CD14-positive monocyte (primary cell): ENCODE results near the gene ZNRF4. TPM values are rescaled to one million over a fixed set of nuclear protein-coding genes. Genes with fewer than 3 reads are reported as not detected.
A peak's percentile ranks its signal among the peaks of the same experiment; 100 is the strongest.

Experiments used
- DNase-seq, 3 donors: peaks; one replicate each; pipeline ENCODE4 v3.0.0-alpha.2; 2011 to 2022
- H2AFZ ChIP-seq: 2 replicates; pipeline ENCODE4 v1.6.0; 2012; ENCODE audit warnings: mild to moderate bottlenecking, low read depth, low read length, inconsistent platforms; ENCODE audit not compliant: insufficient read depth, poor library complexity, severe bottlenecking
- H3K27ac ChIP-seq, 2 donors: 1 replicate in 1 of 2; 2 replicates in 1 of 2; pipeline ENCODE4 v1.5.1; 2012 to 2013; ENCODE audit warnings: low read length in 2 of 2, control low read depth in 1 of 2, inconsistent platforms in 1 of 2, low read depth in 1 of 2, mild to moderate bottlenecking in 1 of 2
- H3K27me3 ChIP-seq, 2 donors: one replicate each; pipeline versions ENCODE4 v1.6.0 to v1.6.1; 2011 to 2013; ENCODE audit warnings: low read length in 2 of 2; ENCODE audit not compliant: control insufficient read depth in 2 of 2, insufficient read depth in 2 of 2
- H3K36me3 ChIP-seq, 2 donors: replicated peaks in 1 of 2; 1 replicate in 1 of 2; 2 replicates in 1 of 2; pipeline versions ENCODE4 v1.5.1 to v1.6.1; 2012 to 2013; ENCODE audit warnings: low read length in 2 of 2, control low read depth in 1 of 2, inconsistent platforms in 1 of 2, mild to moderate bottlenecking in 1 of 2; ENCODE audit not compliant: insufficient read depth in 2 of 2, control insufficient read depth in 1 of 2
- H3K4me1 ChIP-seq, 2 donors: 1 replicate in 1 of 2; 2 replicates in 1 of 2; pipeline versions ENCODE4 v1.5.1 to v1.6.1; 2012 to 2013; ENCODE audit warnings: low read length in 2 of 2, control low read depth in 1 of 2, inconsistent platforms in 1 of 2, mild to moderate bottlenecking in 1 of 2, moderate library complexity in 1 of 2; ENCODE audit not compliant: insufficient read depth in 2 of 2, control insufficient read depth in 1 of 2
- H3K4me2 ChIP-seq: replicated peaks from 2 replicates; pipeline ENCODE3; 2012; ENCODE audit warnings: low read length, moderate library complexity, mild to moderate bottlenecking; ENCODE audit not compliant: poor library complexity, severe bottlenecking; ENCODE audit errors: extremely low read depth
- H3K4me3 ChIP-seq, 3 experiments: fragments of 200-600 bp in 1 of 3; sonication (generic) in 1 of 3; replicated peaks in 1 of 3; 1 replicate in 2 of 3; 2 replicates in 1 of 3; pipeline ENCODE4 v1.5.1; 2011 to 2013; ENCODE audit warnings: low read length in 3 of 3, mild to moderate bottlenecking in 3 of 3, control low read depth in 2 of 3, low read depth in 2 of 3, inconsistent platforms in 1 of 3, moderate library complexity in 1 of 3
- H3K79me2 ChIP-seq: 2 replicates; pipeline ENCODE4 v1.6.0; 2012; ENCODE audit warnings: mild to moderate bottlenecking, control low read depth, inconsistent platforms, low read length, moderate library complexity; ENCODE audit not compliant: insufficient read depth
- H3K9ac ChIP-seq: 2 replicates; pipeline ENCODE4 v1.6.0; 2017; ENCODE audit warnings: low read length, mild to moderate bottlenecking; ENCODE audit not compliant: insufficient read depth, poor library complexity, severe bottlenecking
- H3K9me3 ChIP-seq, 2 donors: replicated peaks in 1 of 2; 1 replicate in 1 of 2; 2 replicates in 1 of 2; pipeline versions ENCODE4 v1.5.1 to v1.6.1; 2012 to 2013; ENCODE audit warnings: low read length in 2 of 2, control low read depth in 1 of 2; ENCODE audit not compliant: control insufficient read depth in 1 of 2, insufficient read depth in 1 of 2
- H4K20me1 ChIP-seq: 2 replicates; pipeline ENCODE4 v1.6.0; 2012; ENCODE audit warnings: mild to moderate bottlenecking, low read length, control low read depth, moderate library complexity; ENCODE audit not compliant: insufficient read depth
- H3K27ac Mint-ChIP-seq, 7 donors: one replicate each; pipeline ENCODE4 v1.8.0; 2020; ENCODE audit warnings: mild to moderate bottlenecking in 7 of 7, mixed read lengths in 7 of 7, moderate library complexity in 6 of 7, inconsistent platforms in 2 of 7
- H3K27me3 Mint-ChIP-seq, 3 donors: one replicate each; pipeline ENCODE4 v1.8.0; 2021 to 2022; ENCODE audit warnings: low read depth in 3 of 3, mild to moderate bottlenecking in 3 of 3, mixed read lengths in 3 of 3, moderate library complexity in 3 of 3, inconsistent platforms in 1 of 3
- H3K36me3 Mint-ChIP-seq, 2 donors: one replicate each; pipeline ENCODE4 v1.8.0; 2020; ENCODE audit warnings: mixed read lengths in 2 of 2, inconsistent platforms in 1 of 2, mild to moderate bottlenecking in 1 of 2
- H3K4me1 Mint-ChIP-seq: one replicate; pipeline ENCODE4 v1.8.0; 2020; ENCODE audit warnings: mild to moderate bottlenecking, mixed read lengths
- H3K4me3 Mint-ChIP-seq, 2 donors: one replicate each; pipeline ENCODE4 v1.8.0; 2020; ENCODE audit warnings: mild to moderate bottlenecking in 2 of 2, mixed read lengths in 2 of 2, moderate library complexity in 1 of 2
- H3K9me3 Mint-ChIP-seq, 7 donors: one replicate each; pipeline ENCODE4 v1.8.0; 2020 to 2022; ENCODE audit warnings: mixed read lengths in 7 of 7, mild to moderate bottlenecking in 6 of 7, moderate library complexity in 6 of 7, inconsistent platforms in 2 of 7
- WGBS: methylation state at CpG from one replicate; pipeline ENCODE4 v1.1.5; 2013; ENCODE audit warnings: missing lambda C conversion rate; ENCODE audit not compliant: insufficient coverage; 5-methylcytosine and 5-hydroxymethylcytosine counted together
- intact Hi-C, 2 donors: fragments of 100-400 bp; cut with micrococcal nuclease; formaldehyde crosslinking; loops; one replicate each; pipeline versions ENCODE4 v1.15.0 to v1.15.1; 2023
- polyA plus RNA-seq, 3 donors: library from polyadenylated mRNA; depleted of rRNA in 1 of 3; unstranded in 2 of 3; stranded (reverse) in 1 of 3; fragments of 300-500 nt in 2 of 3; fragments of >200 nt in 1 of 3; fragmentation: Illumina TruSeq in 2 of 3; gene quantifications; 1 replicate in 2 of 3; 2 replicates in 1 of 3; pipeline ENCODE4 v1.2.3, GENCODE V29; 2012 to 2021
- TF ChIP-seq, protein P1 (sequence below): fragments of 200-600 bp; IDR thresholded peaks from one replicate; pipeline ENCODE4 v1.8.0; 2022; ENCODE audit warnings: antibody characterized with exemption, mild to moderate bottlenecking

ZNRF4 gene
- polyA plus RNA-seq, 3 donors = not detected

DNA sequence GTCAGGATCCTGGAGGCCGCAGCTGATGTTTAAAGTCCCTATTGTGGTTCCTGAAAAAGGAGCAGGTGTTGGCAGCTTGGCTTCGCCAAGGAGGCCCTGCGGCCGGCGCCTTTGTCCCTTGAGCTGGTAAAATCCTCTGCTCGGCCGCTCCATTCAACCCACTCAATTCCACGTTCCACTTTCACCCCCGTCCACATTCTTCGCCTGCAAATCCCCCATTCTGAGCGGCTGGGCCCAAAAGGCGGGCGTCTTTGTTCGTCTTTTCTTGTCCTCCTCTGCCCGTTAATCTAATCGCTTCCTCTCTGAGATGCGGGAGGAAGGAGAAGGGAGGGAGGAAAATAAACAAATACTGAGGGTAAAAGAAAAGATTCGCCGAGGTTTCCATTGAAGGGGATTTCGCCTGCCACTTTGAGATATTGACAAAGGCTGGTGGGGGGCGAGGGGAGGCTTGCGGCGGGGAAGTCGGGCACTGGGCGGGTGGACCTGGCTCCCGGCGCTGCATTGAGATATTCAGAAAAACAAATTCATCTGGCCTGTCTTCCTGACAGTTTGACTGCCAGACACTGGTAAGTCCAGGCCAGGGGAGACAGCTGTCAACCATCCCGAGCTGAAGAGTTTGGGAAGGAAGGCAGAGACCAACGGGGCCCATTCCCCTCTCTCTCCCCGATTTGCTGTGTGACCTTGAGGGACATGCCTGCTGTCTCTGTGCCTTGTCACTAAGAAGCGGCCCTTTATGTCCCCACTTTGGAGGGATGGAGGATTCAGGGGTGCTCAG, 37.6 kb downstream of the ZNRF4 start:
- H3K36me3 ChIP-seq = no peaks in the 10 kb centered on the region
- Mint-ChIP-seq H3K27ac (no peak overlapping the region), H3K9me3 (peaks cover 0 to 9% (median 2%) of the 10 kb centered on the region in 7 donors), H3K4me3 (peak overlapping the region in 1 of 2 donors; percentile 71), H3K4me1 (no peaks in the 10 kb centered on the region), H3K36me3 (no peaks in the 10 kb centered on the region), H3K27me3 (peaks cover 49 to 66% (median 49%) of the 10 kb centered on the region in 3 donors)
- WGBS = 15% methylated on average over 21 of the region's 31 CpGs
- H3K79me2 ChIP-seq = no peaks in the 10 kb centered on the region
- H3K4me3 ChIP-seq = no peak overlapping the region
- H3K9ac ChIP-seq = no peak overlapping the region
- H3K27ac ChIP-seq = no peak overlapping the region
- no peak overlapping the region for H2AFZ ChIP-seq
- intact Hi-C loops = no loop called here
- peaks cover 6 to 28% of the 10 kb centered on the region in 2 donors for H3K27me3 ChIP-seq
- no peaks in the 10 kb centered on the region for H4K20me1 ChIP-seq
- TF ChIP-seq, protein P1, sequence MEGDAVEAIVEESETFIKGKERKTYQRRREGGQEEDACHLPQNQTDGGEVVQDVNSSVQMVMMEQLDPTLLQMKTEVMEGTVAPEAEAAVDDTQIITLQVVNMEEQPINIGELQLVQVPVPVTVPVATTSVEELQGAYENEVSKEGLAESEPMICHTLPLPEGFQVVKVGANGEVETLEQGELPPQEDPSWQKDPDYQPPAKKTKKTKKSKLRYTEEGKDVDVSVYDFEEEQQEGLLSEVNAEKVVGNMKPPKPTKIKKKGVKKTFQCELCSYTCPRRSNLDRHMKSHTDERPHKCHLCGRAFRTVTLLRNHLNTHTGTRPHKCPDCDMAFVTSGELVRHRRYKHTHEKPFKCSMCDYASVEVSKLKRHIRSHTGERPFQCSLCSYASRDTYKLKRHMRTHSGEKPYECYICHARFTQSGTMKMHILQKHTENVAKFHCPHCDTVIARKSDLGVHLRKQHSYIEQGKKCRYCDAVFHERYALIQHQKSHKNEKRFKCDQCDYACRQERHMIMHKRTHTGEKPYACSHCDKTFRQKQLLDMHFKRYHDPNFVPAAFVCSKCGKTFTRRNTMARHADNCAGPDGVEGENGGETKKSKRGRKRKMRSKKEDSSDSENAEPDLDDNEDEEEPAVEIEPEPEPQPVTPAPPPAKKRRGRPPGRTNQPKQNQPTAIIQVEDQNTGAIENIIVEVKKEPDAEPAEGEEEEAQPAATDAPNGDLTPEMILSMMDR = no peak
- peaks cover 0 to 5% of the 10 kb centered on the region in 2 donors for H3K9me3 ChIP-seq
- H3K4me2 ChIP-seq = no peak overlapping the region
- H3K4me1 ChIP-seq = no peaks in the 10 kb centered on the region
- DNase-seq = no peak

DNA sequence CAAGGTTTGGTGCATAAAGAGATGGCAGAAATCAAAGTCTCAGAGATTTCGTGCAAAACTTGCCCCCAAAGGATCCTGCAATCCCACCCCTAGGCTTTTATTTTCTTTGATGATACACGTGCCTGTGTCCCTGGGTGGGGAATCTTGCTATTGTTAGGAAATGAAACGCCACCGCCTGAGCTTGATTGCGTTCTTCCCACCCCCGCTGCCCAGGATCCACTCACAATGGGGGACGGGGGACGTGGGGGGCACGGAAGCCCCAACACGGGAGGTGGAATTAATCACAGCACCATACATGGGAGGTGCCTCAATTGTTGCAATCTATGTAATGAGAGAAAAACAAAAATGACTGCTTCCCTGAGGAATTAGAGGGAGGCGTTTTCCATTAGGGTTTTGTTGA, 39.6 kb downstream of the ZNRF4 start:
- H3K27me3 ChIP-seq = peaks cover 6 to 34% of the 10 kb centered on the region in 2 donors
- WGBS = 54% methylated on average over 5 of the region's 11 CpGs
- H3K27me3 Mint-ChIP-seq = peaks cover 55 to 77% (median 57%) of the 10 kb centered on the region in 3 donors
- no peak overlapping the region for H2AFZ ChIP-seq
- no peaks in the 10 kb centered on the region for H4K20me1 ChIP-seq
- H3K4me3 ChIP-seq = no peak overlapping the region
- no peaks in the 10 kb centered on the region for H3K4me1 Mint-ChIP-seq
- H3K9ac ChIP-seq = no peak overlapping the region
- no peaks in the 10 kb centered on the region for H3K4me1 ChIP-seq
- no peak overlapping the region for H3K4me2 ChIP-seq
- no peak for DNase-seq
- H3K27ac Mint-ChIP-seq = no peak overlapping the region
- peaks cover 0 to 5% of the 10 kb centered on the region in 2 donors for H3K9me3 ChIP-seq
- no peak overlapping the region for H3K4me3 Mint-ChIP-seq
- no peak overlapping the region for H3K27ac ChIP-seq
- TF ChIP-seq, protein P1 = no peak
- H3K79me2 ChIP-seq = no peaks in the 10 kb centered on the region
- H3K36me3 Mint-ChIP-seq = no peaks in the 10 kb centered on the region
- peaks cover 0 to 19% (median 8%) of the 10 kb centered on the region in 7 donors for H3K9me3 Mint-ChIP-seq
- intact Hi-C loops = no loop called here
- H3K36me3 ChIP-seq = no peaks in the 10 kb centered on the region
